SK-N-SH (cell line): ENCODE results near the gene OSBPL9. TPM values are rescaled to one million over a fixed set of nuclear protein-coding genes. Genes with fewer than 3 reads are reported as not detected.
A peak's percentile ranks its signal among the peaks of the same experiment; 100 is the strongest.

ENCODE experiments used
- CTCF ChIA-PET: fragments of 300-600, 350-600 bp; formaldehyde crosslinking; extraction: SDS; loops from one replicate; lab custom pipeline; 2021; lab: Yijun Ruan, JAX
- POLR2A ChIA-PET: fragments of 350-600 bp; sonication (Branson Sonifier 250); formaldehyde crosslinking; extraction: SDS; loops from one replicate; lab custom pipeline; 2020; ENCODE audit warnings: antibody characterized with exemption, inconsistent platforms; lab: Yijun Ruan, JAX
- DNase-seq: peaks from one replicate; pipeline ENCODE4 v3.0.0; 2012
- H2AFZ ChIP-seq: fragments of 200-600 bp; sonication (generic); 2 replicates; pipeline ENCODE4 v1.8.1; 2016; ENCODE audit warnings: antibody characterized with exemption, mild to moderate bottlenecking, low read depth
- H3F3A ChIP-seq: fragments of 200-600 bp; sonication (generic); replicated peaks from 2 replicates; pipeline ENCODE3; 2016; ENCODE audit warnings: antibody characterized with exemption, mild to moderate bottlenecking; ENCODE audit not compliant: insufficient read depth
- H3K27ac ChIP-seq, 2 experiments: fragments of 200-500 bp in 1 of 2; fragments of 200-600 bp in 1 of 2; sonication (Bioruptor generic) in 1 of 2; sonication (generic), shearing (Covaris generic) in 1 of 2; 2 replicates each; pipeline versions ENCODE4 v1.5.1 to v1.6.1; 2014 to 2016; ENCODE audit warnings: low read depth in 2 of 2, inconsistent platforms in 1 of 2, low read length in 1 of 2, mild to moderate bottlenecking in 1 of 2, mixed read lengths in 1 of 2
- H3K27me3 ChIP-seq: fragments of 200-600 bp; sonication (generic), shearing (Covaris generic); 2 replicates; pipeline ENCODE4 v1.6.1; 2016; ENCODE audit warnings: mixed run types; ENCODE audit not compliant: insufficient read depth
- H3K36me3 ChIP-seq, 2 experiments: fragments of 200-500 bp in 1 of 2; fragments of 200-600 bp in 1 of 2; sonication (Bioruptor generic) in 1 of 2; sonication (generic) in 1 of 2; replicated peaks in 1 of 2; 2 replicates each; pipeline versions ENCODE3 to v1.5.1; 2014 to 2016; ENCODE audit warnings: low read length in 1 of 2, mild to moderate bottlenecking in 1 of 2; ENCODE audit not compliant: insufficient read depth in 2 of 2, control insufficient read depth in 1 of 2
- H3K4me1 ChIP-seq, 2 experiments: fragments of 200-500 bp in 1 of 2; fragments of 200-600 bp in 1 of 2; sonication (Bioruptor generic) in 1 of 2; sonication (generic), shearing (Covaris generic) in 1 of 2; 2 replicates each; pipeline versions ENCODE4 v1.5.1 to v1.6.1; 2014 to 2016; ENCODE audit warnings: low read depth in 1 of 2, low read length in 1 of 2, mixed run types in 1 of 2; ENCODE audit not compliant: insufficient read depth in 2 of 2, control insufficient read depth in 1 of 2
- H3K4me2 ChIP-seq: fragments of 200-600 bp; sonication (generic), shearing (Covaris generic); 2 replicates; pipeline ENCODE4 v1.6.1; 2017; ENCODE audit warnings: mixed run types
- H3K4me3 ChIP-seq, 2 experiments: fragments of 200-500 bp in 1 of 2; fragments of 200-600 bp in 1 of 2; sonication (Bioruptor generic) in 1 of 2; sonication (generic), shearing (Covaris generic) in 1 of 2; 2 replicates each; pipeline versions ENCODE4 v1.5.1 to v1.8.1; 2014 to 2016; ENCODE audit warnings: low read depth in 2 of 2, inconsistent platforms in 1 of 2, low read length in 1 of 2, mild to moderate bottlenecking in 1 of 2, mixed read lengths in 1 of 2, moderate library complexity in 1 of 2
- H3K79me2 ChIP-seq: fragments of 200-600 bp; sonication (generic); 2 replicates; pipeline ENCODE4 v1.8.1; 2017; ENCODE audit warnings: mild to moderate bottlenecking; ENCODE audit not compliant: insufficient read depth
- H3K9ac ChIP-seq: fragments of 200-600 bp; sonication (generic); 2 replicates; pipeline ENCODE4 v1.6.1; 2017; ENCODE audit warnings: mixed run types
- H3K9me2 ChIP-seq: fragments of 200-600 bp; sonication (generic); 2 replicates; pipeline ENCODE4 v1.6.1; 2017; ENCODE audit warnings: mixed run types
- H3K9me3 ChIP-seq: fragments of 200-600 bp; sonication (generic); 2 replicates; pipeline ENCODE4 v1.6.1; 2017; ENCODE audit warnings: mixed run types, mild to moderate bottlenecking, moderate library complexity
- H4K20me1 ChIP-seq: fragments of 200-600 bp; sonication (generic); 2 replicates; pipeline ENCODE4 v1.6.1; 2017; ENCODE audit warnings: mild to moderate bottlenecking, mixed run types; ENCODE audit not compliant: insufficient read depth
- FOXJ3 ChIP-seq: sonication (generic); formaldehyde crosslinking; IDR thresholded peaks from 2 replicates; pipeline ENCODE4 v1.5.1; 2020; ENCODE audit warnings: mild to moderate bottlenecking, missing genetic modification reagents
- FOXM1 ChIP-seq: IDR thresholded peaks from 2 replicates; pipeline ENCODE4 v1.4.0; 2012; ENCODE audit warnings: low read depth, mild to moderate bottlenecking
- GABPA ChIP-seq: IDR thresholded peaks from 2 replicates; pipeline ENCODE4 v1.4.0; 2012; ENCODE audit warnings: low read depth, mild to moderate bottlenecking
- IRF3 ChIP-seq: fragments of 150-350 bp; IDR thresholded peaks from 2 replicates; pipeline ENCODE4 v1.6.1; 2016; ENCODE audit warnings: mild to moderate bottlenecking, low read depth, low read length
- MAX ChIP-seq: IDR thresholded peaks from 2 replicates; pipeline ENCODE4 v1.4.0; 2012; ENCODE audit warnings: low read depth
- MXI1 ChIP-seq: IDR thresholded peaks from 2 replicates; pipeline ENCODE4 v1.6.1; 2012; ENCODE audit warnings: mild to moderate bottlenecking, low read depth, low read length, improper control_type of control experiment
- NRF1 ChIP-seq: IDR thresholded peaks from 2 replicates; pipeline ENCODE4 v1.6.1; 2012; ENCODE audit warnings: low read depth, mild to moderate bottlenecking, low read length
- RAD21 ChIP-seq: IDR thresholded peaks from 2 replicates; pipeline ENCODE4 v1.6.1; 2012; ENCODE audit warnings: mild to moderate bottlenecking, low read length
- RXRA ChIP-seq: IDR thresholded peaks from 2 replicates; pipeline ENCODE4 v1.4.0; 2012; ENCODE audit warnings: low read depth, mild to moderate bottlenecking, borderline replicate concordance
- SMC3 ChIP-seq: IDR thresholded peaks from 2 replicates; pipeline ENCODE4 v1.6.1; 2012; ENCODE audit warnings: low read depth, low read length, improper control_type of control experiment
- TAF1 ChIP-seq: IDR thresholded peaks from 2 replicates; pipeline ENCODE4 v1.6.1; 2012; ENCODE audit warnings: low read depth, mild to moderate bottlenecking, low read length, moderate library complexity, borderline replicate concordance
- USF1 ChIP-seq: IDR thresholded peaks from 2 replicates; pipeline ENCODE4 v1.4.0; 2012; ENCODE audit warnings: low read depth, borderline replicate concordance
- WGBS: methylation state at CpG from one replicate; pipeline ENCODE4 v1.1.6; 2017; ENCODE audit warnings: low lambda C conversion rate; 5-methylcytosine and 5-hydroxymethylcytosine counted together
- polyA plus RNA-seq, 3 experiments: library from polyadenylated mRNA; depleted of rRNA; stranded (reverse); fragments of >200 nt; gene quantifications; 2 replicates each; pipeline ENCODE4 v1.2.3, GENCODE V29; 2012

Gene OSBPL9
- polyA plus RNA-seq, 1 of the 3 experiments (the other 2 are of a cell fraction) = 43.9 TPM

- H3K9ac ChIP-seq = no peak overlapping the region
- H3K79me2 ChIP-seq = no peaks in the 10 kb centered on the region
- H4K20me1 ChIP-seq = no peaks in the 10 kb centered on the region
- POLR2A ChIA-PET = no interaction called here
- no peaks in the 10 kb centered on the region for H3K36me3 ChIP-seq
- no peak for DNase-seq
- H3K4me3 ChIP-seq = no peak overlapping the region
- no peaks in the 10 kb centered on the region for H3K27me3 ChIP-seq
- CTCF ChIA-PET = interaction anchor here (0.8 to 1.7 kb wide), 3 partner anchors 10 to 196 kb away, joined by 3 to 6 read pairs (median 4); no protein-coding TSS in a partner anchor
- H3K4me1 ChIP-seq = peaks cover 2 to 34% of the 10 kb centered on the region in 2 experiments; a peak in 3 of 4 replicates
- H3K4me2 ChIP-seq = no peak overlapping the region
- no peak overlapping the region for H3K27ac ChIP-seq
- H2AFZ ChIP-seq = no peak overlapping the region
- no peaks in the 10 kb centered on the region for H3K9me2 ChIP-seq
- H3F3A ChIP-seq = peaks cover 30% of the 10 kb centered on the region
- no peaks in the 10 kb centered on the region for H3K9me3 ChIP-seq
- WGBS = 98% methylated on average over 4 of the region's 4 CpGs
- no peak for TF ChIP-seq SMC3
- no peak for TF ChIP-seq TAF1
- TF ChIP-seq NRF1 = no peak
- TF ChIP-seq FOXJ3 (CRISPR knock-in tag) = no peak
- TF ChIP-seq RAD21 = no peak
- TF ChIP-seq MAX = no peak
- TF ChIP-seq USF1 = no peak
- TF ChIP-seq GABPA = no peak
- no peak for TF ChIP-seq IRF3
- no peak for TF ChIP-seq MXI1
- TF ChIP-seq RXRA = no peak
Observed at GRCh38 chr1:51572365-51572764, 44.5 kb upstream of the OSBPL9 start.

- TF ChIP-seq SMC3 = no peak
- no peak for TF ChIP-seq FOXM1
- Histone ChIP-seq H3K9ac (no peak overlapping the region), H3K4me1 (peaks cover 0 to 13% of the 10 kb centered on the region in 2 experiments; a peak in 1 of 4 replicates), H3K9me3 (no peaks in the 10 kb centered on the region), H3K79me2 (no peaks in the 10 kb centered on the region), H3K36me3 (no peaks in the 10 kb centered on the region), H3K4me3 (no peak overlapping the region), H3K27me3 (no peaks in the 10 kb centered on the region), H3F3A (peaks cover 9% of the 10 kb centered on the region), H4K20me1 (no peaks in the 10 kb centered on the region), H3K27ac (peak overlapping the region in 1 of 2 experiments; percentile 26; a peak in 2 of 4 replicates), H3K4me2 (no peak overlapping the region), H2AFZ (no peak overlapping the region), H3K9me2 (no peaks in the 10 kb centered on the region)
- ChIA-PET CTCF (interaction anchor here (1.2 kb wide), 1 partner anchor 40 kb away, joined by 4 read pairs; no protein-coding TSS in a partner anchor), POLR2A (no interaction called here)
- no peak for DNase-seq
Observed at GRCh38 chr1:51574796-51575195, 42.1 kb upstream of the OSBPL9 start.
